ENCODE measurements around the gene HEATR9. TPM values are rescaled to one million over a fixed set of nuclear protein-coding genes. Genes with fewer than 3 reads are reported as not detected.

HEATR9 gene
- polyA plus RNA-seq, 1 of the 3 experiments (the other 2 are of a cell fraction), result not detected

GRCh38 chr17:35914354-35914753 lies 45.7 kb upstream of the HEATR9 start:
- no peak overlapping the region for H2AFZ ChIP-seq (ENCODE audit: low read depth)
- no peaks in the 10 kb centered on the region for H3K9me2 ChIP-seq
- ChIA-PET CTCF (no interaction called here), POLR2A (no interaction called here)
- no peak overlapping the region for H3K4me2 ChIP-seq
- no peaks in the 10 kb centered on the region for H3K4me1 ChIP-seq (ENCODE audit: control insufficient read depth in 1 of 2, insufficient read depth in 2 of 2, low read depth in 1 of 2, low read length in 1 of 2)
- H3K9ac ChIP-seq, result no peak overlapping the region
- H3K27me3 ChIP-seq (ENCODE audit: insufficient read depth), result no peaks in the 10 kb centered on the region
- no peaks in the 10 kb centered on the region for H3K36me3 ChIP-seq (replicated peaks in 1 of 2; ENCODE audit: control insufficient read depth in 1 of 2, insufficient read depth in 2 of 2, low read length in 1 of 2)
- no peak for TF ChIP-seq USF1 (IDR thresholded peaks at IDR 0.05; ENCODE audit: borderline replicate concordance, low read depth)
- WGBS (ENCODE audit: low lambda C conversion rate), result 0% methylated on average over 1 of the region's 1 CpG
- H4K20me1 ChIP-seq (ENCODE audit: insufficient read depth), result no peaks in the 10 kb centered on the region
- no peak overlapping the region for H3K4me3 ChIP-seq (ENCODE audit: low read depth in 2 of 2, low read length in 1 of 2)
- H3K27ac ChIP-seq (ENCODE audit: low read depth in 2 of 2, low read length in 1 of 2), result no peak overlapping the region
- H3F3A ChIP-seq (replicated peaks; ENCODE audit: insufficient read depth), result no peaks in the 10 kb centered on the region
- no peak for DNase-seq
- no peaks in the 10 kb centered on the region for H3K79me2 ChIP-seq (ENCODE audit: insufficient read depth)
- H3K9me3 ChIP-seq, result no peaks in the 10 kb centered on the region

GRCh38 chr17:35913609-35914008 lies 44.9 kb upstream of the HEATR9 start:
- 36% methylated on average over 4 of the region's 4 CpGs for WGBS (ENCODE audit: low lambda C conversion rate)
- Histone ChIP-seq H3K4me3 (ENCODE audit: low read depth in 2 of 2, low read length in 1 of 2) (no peak overlapping the region), H2AFZ (ENCODE audit: low read depth) (no peak overlapping the region), H3K9me3 (no peaks in the 10 kb centered on the region), H3F3A (replicated peaks; ENCODE audit: insufficient read depth) (no peaks in the 10 kb centered on the region), H3K4me2 (no peak overlapping the region), H4K20me1 (ENCODE audit: insufficient read depth) (no peaks in the 10 kb centered on the region), H3K27ac (ENCODE audit: low read depth in 2 of 2, low read length in 1 of 2) (no peak overlapping the region), H3K9me2 (no peaks in the 10 kb centered on the region), H3K4me1 (ENCODE audit: control insufficient read depth in 1 of 2, insufficient read depth in 2 of 2, low read depth in 1 of 2, low read length in 1 of 2) (no peaks in the 10 kb centered on the region), H3K9ac (no peak overlapping the region), H3K79me2 (ENCODE audit: insufficient read depth) (no peaks in the 10 kb centered on the region), H3K27me3 (ENCODE audit: insufficient read depth) (no peaks in the 10 kb centered on the region), H3K36me3 (replicated peaks in 1 of 2; ENCODE audit: control insufficient read depth in 1 of 2, insufficient read depth in 2 of 2, low read length in 1 of 2) (no peaks in the 10 kb centered on the region)
- DNase-seq, result no peak
- CTCF ChIA-PET, result interaction anchor here (0.9 kb wide), 1 partner anchor 64 kb away, joined by 3 read pairs; no protein-coding TSS in a partner anchor
- POLR2A ChIA-PET, result no interaction called here
- TF ChIP-seq GABPA (IDR thresholded peaks at IDR 0.05; ENCODE audit: low read depth) (no peak), EP300 (IDR thresholded peaks at IDR 0.05; ENCODE audit: borderline replicate concordance in 1 of 2, low read depth in 1 of 2, low read length in 1 of 2) (no peak), MAX (IDR thresholded peaks at IDR 0.05; ENCODE audit: low read depth) (no peak), ELF1 (IDR thresholded peaks at IDR 0.05) (no peak), IRF3 (IDR thresholded peaks at IDR 0.05; ENCODE audit: low read depth, low read length) (no peak), NFIC (IDR thresholded peaks at IDR 0.05; ENCODE audit: borderline replicate concordance) (no peak), CHD2 (IDR thresholded peaks at IDR 0.05; ENCODE audit: low read length, partially characterized antibody) (no peak), POLR2AphosphoS5 (IDR thresholded peaks at IDR 0.05; ENCODE audit: low read depth, low read length) (no peak), RXRA (IDR thresholded peaks at IDR 0.05; ENCODE audit: borderline replicate concordance, low read depth) (no peak), MEF2A (IDR thresholded peaks at IDR 0.05; ENCODE audit: borderline replicate concordance, low read depth) (no peak)

- 5% methylated on average over 2 of the region's 2 CpGs for WGBS (ENCODE audit: low lambda C conversion rate)
- Histone ChIP-seq H3K79me2 (ENCODE audit: insufficient read depth) (no peaks in the 10 kb centered on the region), H3K9me3 (no peaks in the 10 kb centered on the region), H2AFZ (ENCODE audit: low read depth) (no peak overlapping the region), H3K27ac (ENCODE audit: low read depth in 2 of 2, low read length in 1 of 2) (no peak overlapping the region), H3K9me2 (no peaks in the 10 kb centered on the region), H3K4me1 (ENCODE audit: control insufficient read depth in 1 of 2, insufficient read depth in 2 of 2, low read depth in 1 of 2, low read length in 1 of 2) (no peaks in the 10 kb centered on the region), H3K4me3 (ENCODE audit: low read depth in 2 of 2, low read length in 1 of 2) (no peak overlapping the region), H3K27me3 (ENCODE audit: insufficient read depth) (no peaks in the 10 kb centered on the region), H3K36me3 (replicated peaks in 1 of 2; ENCODE audit: control insufficient read depth in 1 of 2, insufficient read depth in 2 of 2, low read length in 1 of 2) (no peaks in the 10 kb centered on the region), H3F3A (replicated peaks; ENCODE audit: insufficient read depth) (no peaks in the 10 kb centered on the region), H3K9ac (no peak overlapping the region), H4K20me1 (ENCODE audit: insufficient read depth) (no peaks in the 10 kb centered on the region), H3K4me2 (no peak overlapping the region)
- POLR2A ChIA-PET, result no interaction called here
- CTCF ChIA-PET, result no interaction called here
- no peak for DNase-seq
- TF ChIP-seq RFX5 (IDR thresholded peaks at IDR 0.05; ENCODE audit: low read length), result no peak
- no peak for TF ChIP-seq FOXM1 (IDR thresholded peaks at IDR 0.05; ENCODE audit: low read depth)
- no peak for TF ChIP-seq GABPA (IDR thresholded peaks at IDR 0.05; ENCODE audit: low read depth)
- TF ChIP-seq TCF12 (IDR thresholded peaks at IDR 0.05), result no peak
- no peak for TF ChIP-seq EP300 (IDR thresholded peaks at IDR 0.05; ENCODE audit: borderline replicate concordance in 1 of 2, low read depth in 1 of 2, low read length in 1 of 2)
- no peak for TF ChIP-seq ZBTB33 (IDR thresholded peaks at IDR 0.05; ENCODE audit: borderline replicate concordance, low read depth)
- TF ChIP-seq REST (IDR thresholded peaks at IDR 0.05; ENCODE audit: low read depth, low read length), result no peak
Observed at GRCh38 chr17:35912942-35913341, 44.3 kb upstream of the HEATR9 start.
